Neural crest cell (in vitro differentiated cells): ENCODE measurements around the gene HMGB1. TPM values are rescaled to one million over a fixed set of nuclear protein-coding genes. Genes with fewer than 3 reads are reported as not detected.
A peak's percentile ranks its signal among the peaks of the same experiment; 100 is the strongest.

Experiments
- DNase-seq: peaks from one replicate; pipeline ENCODE4 v3.0.0; 2021; ENCODE audit warnings: low read depth, mixed read lengths, low spot score
- H3K27ac Mint-ChIP-seq: one replicate; pipeline ENCODE4 v1.8.0; 2021; ENCODE audit warnings: mild to moderate bottlenecking, mixed read lengths; ENCODE audit not compliant: unreplicated experiment
- H3K27me3 Mint-ChIP-seq: 2 replicates; pipeline ENCODE4 v1.8.0; 2021; ENCODE audit warnings: low read depth, mild to moderate bottlenecking, mixed read lengths
- H3K36me3 Mint-ChIP-seq: 2 replicates; pipeline ENCODE4 v1.8.0; 2021; ENCODE audit warnings: low read depth, mild to moderate bottlenecking, mixed read lengths
- H3K4me1 Mint-ChIP-seq: 2 replicates; pipeline ENCODE4 v1.8.0; 2021; ENCODE audit warnings: mixed read lengths
- H3K4me3 Mint-ChIP-seq: one replicate; pipeline ENCODE4 v1.8.0; 2021; ENCODE audit warnings: mild to moderate bottlenecking, mixed read lengths
- H3K9me3 Mint-ChIP-seq: 2 replicates; pipeline ENCODE4 v1.8.0; 2021; ENCODE audit warnings: mixed read lengths
- CTCF ChIP-seq: fragments of 200-600 bp; sonication (generic); conservative IDR thresholded peaks from 2 replicates; pipeline ENCODE4 v1.5.0; 2021; ENCODE audit warnings: antibody characterized with exemption, mild to moderate bottlenecking
- total RNA-seq: library from RNA; stranded (reverse); gene quantifications from 2 replicates; pipeline ENCODE4 v1.2.1, GENCODE V29; 2021

HMGB1 gene
- total RNA-seq, 1 donor from 2014 or later = 735 TPM

GRCh38 chr13:30502237-30502636, 36.5 kb upstream of the HMGB1 start:
- H3K27ac Mint-ChIP-seq = no peak overlapping the region
- DNase-seq = no peak
- H3K4me3 Mint-ChIP-seq = no peak overlapping the region
- H3K27me3 Mint-ChIP-seq = no peaks in the 10 kb centered on the region
- H3K36me3 Mint-ChIP-seq = no peaks in the 10 kb centered on the region
- no peaks in the 10 kb centered on the region for H3K9me3 Mint-ChIP-seq
- no peak for TF ChIP-seq CTCF
- H3K4me1 Mint-ChIP-seq = no peaks in the 10 kb centered on the region

DNA sequence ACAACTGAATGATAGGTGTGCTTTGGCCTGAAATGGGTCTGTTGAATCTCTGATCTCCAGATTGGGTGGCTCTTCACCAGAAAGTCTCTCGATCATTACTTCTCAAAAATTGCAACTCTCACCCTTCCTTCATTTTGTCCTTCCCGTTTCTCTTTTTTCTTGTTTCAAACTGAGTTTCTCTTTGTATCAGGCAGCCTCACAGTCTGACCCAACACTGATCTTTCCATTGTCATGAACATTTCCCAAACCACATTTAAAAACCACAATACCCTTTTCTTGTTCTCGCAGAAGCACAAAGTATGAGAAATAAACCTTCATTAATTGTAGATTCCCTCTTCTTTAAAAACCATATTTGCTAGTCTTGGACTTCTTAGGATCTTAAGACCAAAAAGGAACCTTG, 33.6 kb upstream of the HMGB1 start:
- Mint-ChIP-seq H3K36me3 (no peaks in the 10 kb centered on the region), H3K27me3 (no peaks in the 10 kb centered on the region), H3K9me3 (no peaks in the 10 kb centered on the region), H3K4me3 (no peak overlapping the region), H3K27ac (no peak overlapping the region), H3K4me1 (no peaks in the 10 kb centered on the region)
- TF ChIP-seq CTCF = no peak
- no peak for DNase-seq

- Mint-ChIP-seq H3K36me3 (no peaks in the 10 kb centered on the region), H3K27me3 (no peaks in the 10 kb centered on the region), H3K4me1 (no peaks in the 10 kb centered on the region), H3K4me3 (no peak overlapping the region), H3K27ac (no peak overlapping the region), H3K9me3 (no peaks in the 10 kb centered on the region)
- DNase-seq = no peak
- no peak for TF ChIP-seq CTCF
These were observed 30.4 kb upstream of the HMGB1 start for GRCh38 chr13:30496147-30496546.

GRCh38 chr13:30495746-30496145, 30.0 kb upstream of the HMGB1 start:
- no peak overlapping the region for H3K4me3 Mint-ChIP-seq
- H3K27me3 Mint-ChIP-seq = no peaks in the 10 kb centered on the region
- TF ChIP-seq CTCF = no peak
- H3K27ac Mint-ChIP-seq = no peak overlapping the region
- no peak for DNase-seq
- no peaks in the 10 kb centered on the region for H3K36me3 Mint-ChIP-seq
- H3K9me3 Mint-ChIP-seq = no peaks in the 10 kb centered on the region
- no peaks in the 10 kb centered on the region for H3K4me1 Mint-ChIP-seq

DNA sequence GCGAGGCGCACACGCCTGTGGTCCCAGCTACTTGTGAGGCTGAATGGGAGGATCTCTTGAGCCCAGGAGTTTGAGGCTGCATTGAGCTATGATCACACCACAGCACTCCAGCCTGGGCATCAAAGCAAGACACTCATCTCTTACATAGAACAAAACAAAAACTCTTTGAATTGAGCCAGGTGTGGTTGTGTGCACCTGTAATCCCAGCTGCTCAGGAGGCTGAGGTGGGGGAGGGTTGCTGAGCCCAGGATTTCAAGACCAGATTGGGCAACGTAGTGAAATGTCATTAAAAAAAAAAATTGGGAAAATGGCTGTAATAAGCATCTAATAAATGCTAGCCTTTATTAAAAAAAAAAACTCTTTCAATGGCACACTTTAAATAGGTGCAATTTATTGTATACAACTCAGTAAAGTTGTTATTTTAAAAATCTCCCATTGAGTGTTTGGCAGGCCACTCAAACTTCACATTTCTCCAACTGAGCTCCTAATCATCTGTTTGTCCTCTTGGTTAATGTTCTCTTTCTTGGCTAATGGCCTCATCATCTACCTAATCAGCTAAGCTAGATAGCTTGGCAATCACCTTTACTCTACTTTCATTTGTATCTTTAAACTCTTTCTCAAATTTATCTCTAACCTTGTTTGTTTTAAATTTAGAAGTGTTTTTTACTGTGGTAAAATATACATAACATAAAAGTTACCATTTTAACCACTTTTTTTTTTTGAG, 28.1 kb upstream of the HMGB1 start:
- H3K9me3 Mint-ChIP-seq = no peaks in the 10 kb centered on the region
- H3K4me1 Mint-ChIP-seq = no peaks in the 10 kb centered on the region

More for the DNA sequence above, 28.1 kb upstream of the HMGB1 start:
- Mint-ChIP-seq H3K27ac (peak overlapping the region; percentile 22), H3K4me3 (no peak overlapping the region), H3K27me3 (no peaks in the 10 kb centered on the region), H3K36me3 (no peaks in the 10 kb centered on the region)
- no peak for TF ChIP-seq CTCF
- no peak for DNase-seq
